H1 (cell line): ENCODE results near the gene VASP. TPM values are rescaled to one million over a fixed set of nuclear protein-coding genes. Genes with fewer than 3 reads are reported as not detected.
A peak's percentile ranks its signal among the peaks of the same experiment; 100 is the strongest.

Experiments used
- CTCF ChIA-PET: fragments of 300-600 bp; sonication (Branson Sonifier 250); formaldehyde crosslinking; loops from one replicate; lab custom pipeline; 2021; ENCODE audit not compliant: partially characterized antibody; lab: Charles Lee
- POLR2A ChIA-PET: fragments of 300-600 bp; sonication (Branson Sonifier 250); formaldehyde crosslinking; loops from one replicate; lab custom pipeline; 2021; ENCODE audit warnings: inconsistent platforms; ENCODE audit not compliant: partially characterized antibody; lab: Charles Lee
- DNase-seq, 2 experiments: peaks; one replicate each; pipeline versions ENCODE4 v3.0.0 to v3.0.0-alpha.2; 2010 to 2022; ENCODE audit warnings: low spot score in 2 of 2, low read depth in 1 of 2, mixed read lengths in 1 of 2
- FAIRE-seq: peaks from 2 replicates; lab custom pipeline; 2011; peaks lifted over from hg19 to GRCh38; lab: Jason Lieb, UNC
- H2AFZ ChIP-seq: 2 replicates; pipeline ENCODE4 v1.8.1; 2012; ENCODE audit warnings: low read length, inconsistent platforms
- H2AK5ac ChIP-seq: 2 replicates; pipeline ENCODE4 v1.6.1; 2013; ENCODE audit warnings: low read depth, low read length
- H2BK120ac ChIP-seq: replicated peaks from 2 replicates; pipeline ENCODE3; 2013; ENCODE audit warnings: low read depth, low read length, inconsistent platforms
- H2BK12ac ChIP-seq: 2 replicates; pipeline ENCODE4 v1.6.1; 2013; ENCODE audit warnings: low read depth, low read length
- H2BK15ac ChIP-seq: 2 replicates; pipeline ENCODE4 v1.6.1; 2013; ENCODE audit warnings: low read length
- H2BK20ac ChIP-seq: 2 replicates; pipeline ENCODE4 v1.6.1; 2013; ENCODE audit warnings: low read length
- H2BK5ac ChIP-seq: 2 replicates; pipeline ENCODE4 v1.6.1; 2013; ENCODE audit warnings: low read depth, low read length
- H3K14ac ChIP-seq: 2 replicates; pipeline ENCODE4 v1.6.1; 2013; ENCODE audit warnings: inconsistent platforms; ENCODE audit not compliant: insufficient read length
- H3K18ac ChIP-seq: 2 replicates; pipeline ENCODE4 v1.6.1; 2013; ENCODE audit warnings: low read length; ENCODE audit errors: extremely low read depth
- H3K23ac ChIP-seq: 2 replicates; pipeline ENCODE4 v1.6.1; 2013; ENCODE audit warnings: inconsistent platforms; ENCODE audit not compliant: insufficient read length
- H3K23me2 ChIP-seq: 2 replicates; pipeline ENCODE4 v1.6.1; 2013; ENCODE audit warnings: low read depth, low read length
- H3K27ac ChIP-seq: 2 replicates; pipeline ENCODE4 v1.6.1; 2011; ENCODE audit warnings: low read depth, low read length, inconsistent platforms
- H3K27me3 ChIP-seq, 4 experiments: replicated peaks in 1 of 4; 1 replicate in 1 of 4; 2 replicates in 3 of 4; pipeline versions ENCODE4 v1.6.1 to v1.8.1; 2011 to 2013; ENCODE audit warnings: low read length in 3 of 4, mild to moderate bottlenecking in 3 of 4, inconsistent platforms in 2 of 4, mixed read lengths in 2 of 4, moderate library complexity in 1 of 4; ENCODE audit not compliant: control insufficient read depth in 3 of 4, insufficient read depth in 3 of 4; ENCODE audit errors: extremely low read depth in 1 of 4
- H3K36me3 ChIP-seq, 4 experiments: 2 replicates each; pipeline versions ENCODE4 v1.6.1 to v1.8.1; 2011 to 2013; ENCODE audit warnings: mild to moderate bottlenecking in 4 of 4, low read length in 3 of 4, moderate library complexity in 2 of 4, control low read depth in 1 of 4, inconsistent platforms in 1 of 4; ENCODE audit not compliant: insufficient read depth in 4 of 4, control insufficient read depth in 2 of 4
- H3K4ac ChIP-seq: replicated peaks from 2 replicates; pipeline ENCODE3; 2013; ENCODE audit warnings: low read length, low read depth, mixed read lengths, inconsistent platforms; ENCODE audit not compliant: insufficient read length
- H3K4me1 ChIP-seq, 4 experiments: replicated peaks in 1 of 4; 1 replicate in 1 of 4; 2 replicates in 3 of 4; pipeline versions ENCODE4 v1.6.1 to v1.8.1; 2011 to 2013; ENCODE audit warnings: low read length in 3 of 4, inconsistent platforms in 2 of 4, mixed read lengths in 1 of 4; ENCODE audit not compliant: insufficient read depth in 4 of 4, control insufficient read depth in 3 of 4
- H3K4me2 ChIP-seq, 2 experiments: 2 replicates each; pipeline versions ENCODE4 v1.6.1 to v1.8.1; 2011 to 2013; ENCODE audit warnings: low read depth in 2 of 2, low read length in 2 of 2, control low read depth in 1 of 2, inconsistent platforms in 1 of 2, mild to moderate bottlenecking in 1 of 2; ENCODE audit not compliant: insufficient read depth in 1 of 2
- H3K4me3 ChIP-seq, 4 experiments: fragments of 200-600, 300-600 bp in 1 of 4; sonication (generic), shearing (Covaris generic), sonication (Bioruptor Twin) in 1 of 4; 2 replicates each; pipeline versions ENCODE4 v1.5.1 to v1.8.1; 2011 to 2016; ENCODE audit warnings: low read length in 4 of 4, low read depth in 3 of 4, control low read depth in 2 of 4, inconsistent platforms in 2 of 4, mild to moderate bottlenecking in 2 of 4, mixed read lengths in 1 of 4, moderate library complexity in 1 of 4; ENCODE audit not compliant: insufficient read depth in 2 of 4; ENCODE audit errors: extremely low read depth in 1 of 4
- H3K56ac ChIP-seq: replicated peaks from 2 replicates; pipeline ENCODE3; 2013; ENCODE audit warnings: low read depth, mild to moderate bottlenecking, mixed read lengths, low read length, inconsistent platforms; ENCODE audit not compliant: insufficient read length
- H3K79me1 ChIP-seq: 2 replicates; pipeline ENCODE4 v1.6.1; 2013; ENCODE audit warnings: low read depth, low read length, control low read depth
- H3K79me2 ChIP-seq, 2 experiments: 2 replicates each; pipeline versions ENCODE4 v1.6.1 to v1.8.1; 2012 to 2013; ENCODE audit warnings: low read length in 2 of 2, mild to moderate bottlenecking in 2 of 2, inconsistent platforms in 1 of 2; ENCODE audit not compliant: insufficient read depth in 2 of 2, control insufficient read depth in 1 of 2
- H3K9ac ChIP-seq, 4 experiments: replicated peaks in 1 of 4; 1 replicate in 1 of 4; 2 replicates in 3 of 4; pipeline versions ENCODE4 v1.6.1 to v1.8.1; 2011 to 2013; ENCODE audit warnings: low read depth in 3 of 4, low read length in 3 of 4, control low read depth in 2 of 4, mild to moderate bottlenecking in 2 of 4, moderate library complexity in 2 of 4, inconsistent platforms in 1 of 4; ENCODE audit errors: extremely low read depth in 1 of 4
- H3K9me3 ChIP-seq, 2 experiments: 2 replicates each; pipeline versions ENCODE4 v1.6.1 to v1.8.1; 2012 to 2013; ENCODE audit warnings: mild to moderate bottlenecking in 2 of 2, moderate library complexity in 2 of 2, control low read depth in 1 of 2, inconsistent platforms in 1 of 2, low read depth in 1 of 2, low read length in 1 of 2, mixed read lengths in 1 of 2; ENCODE audit not compliant: insufficient read depth in 2 of 2
- H4K20me1 ChIP-seq, 2 experiments: replicated peaks in 1 of 2; 2 replicates each; pipeline versions ENCODE3 to v1.8.1; 2011 to 2013; ENCODE audit warnings: inconsistent platforms in 2 of 2, low read length in 2 of 2, mild to moderate bottlenecking in 1 of 2; ENCODE audit not compliant: insufficient read depth in 2 of 2, control insufficient read depth in 1 of 2
- H4K5ac ChIP-seq: 2 replicates; pipeline ENCODE4 v1.6.1; 2013; ENCODE audit warnings: low read length, low read depth, mixed read lengths, inconsistent platforms; ENCODE audit not compliant: insufficient read length
- H4K8ac ChIP-seq: 2 replicates; pipeline ENCODE4 v1.8.0; 2013; ENCODE audit warnings: mild to moderate bottlenecking, moderate library complexity, low read length, inconsistent platforms; ENCODE audit not compliant: insufficient read depth; ENCODE audit errors: extremely low read depth
- H4K91ac ChIP-seq: replicated peaks from 2 replicates; pipeline ENCODE3; 2013; ENCODE audit warnings: low read length, mixed read lengths, inconsistent platforms; ENCODE audit not compliant: insufficient read length
- BCL11A ChIP-seq, 2 experiments: IDR thresholded peaks; one replicate each; pipeline ENCODE4 v1.6.1; 2011; ENCODE audit warnings: low read depth in 2 of 2, low read length in 2 of 2, mild to moderate bottlenecking in 2 of 2
- CREB1 ChIP-seq: IDR thresholded peaks from 2 replicates; pipeline ENCODE4 v1.6.1; 2012; ENCODE audit warnings: inconsistent platforms
- KDM1A ChIP-seq: fragments of 200-600, 300-600 bp; sonication (generic); IDR thresholded peaks from 2 replicates; pipeline ENCODE4 v1.7.1; 2016; ENCODE audit warnings: mild to moderate bottlenecking, low read length, borderline replicate concordance
- KDM5A ChIP-seq: fragments of 200-600 bp; IDR thresholded peaks from 2 replicates; pipeline ENCODE4 v1.7.1; 2012; ENCODE audit warnings: mild to moderate bottlenecking, low read length, inconsistent platforms, mixed read lengths
- POLR2A ChIP-seq, 2 experiments: IDR thresholded peaks; 1 replicate in 1 of 2; 2 replicates in 1 of 2; pipeline ENCODE4 v1.6.1; 2011; ENCODE audit warnings: low read depth in 2 of 2, low read length in 2 of 2, mild to moderate bottlenecking in 2 of 2; ENCODE audit errors: control extremely low read depth in 1 of 2
- POLR2AphosphoS5 ChIP-seq: IDR thresholded peaks from 2 replicates; pipeline ENCODE4 v1.6.1; 2011; ENCODE audit warnings: low read depth, low read length
- SAP30 ChIP-seq: fragments of 300-600 bp; sonication (generic); IDR thresholded peaks from 2 replicates; pipeline ENCODE4 v1.7.1; 2012; ENCODE audit warnings: low read length, moderate library complexity, mild to moderate bottlenecking, inconsistent platforms; ENCODE audit not compliant: insufficient read depth, insufficient replicate concordance
- TAF7 ChIP-seq: optimal IDR thresholded peaks from 2 replicates; pipeline ENCODE3; 2011; ENCODE audit warnings: low read depth, mild to moderate bottlenecking, inconsistent platforms, low read length, moderate library complexity, borderline replicate concordance
- TEAD4 ChIP-seq: IDR thresholded peaks from 2 replicates; pipeline ENCODE4 v1.6.1; 2012; ENCODE audit warnings: low read depth, low read length, inconsistent platforms, mixed read lengths
- WGBS, 2 experiments: shearing (Covaris generic) in 1 of 2; methylation state at CpG; one replicate each; pipeline versions ENCODE4 v1.1.6 to v1.1.7; 2013 to 2015; ENCODE audit warnings: low lambda C conversion rate in 2 of 2, mixed read lengths in 2 of 2, inconsistent platforms in 1 of 2, low coverage in 1 of 2, missing lambda C conversion rate in 1 of 2; ENCODE audit not compliant: insufficient replicate concordance in 2 of 2, insufficient coverage in 1 of 2, insufficient read length in 1 of 2; ENCODE audit errors: extremely low coverage in 1 of 2, missing lambda C conversion rate in 1 of 2; 5-methylcytosine and 5-hydroxymethylcytosine counted together
- polyA plus RNA-seq, 7 experiments: library from polyadenylated mRNA; depleted of rRNA in 3 of 7; stranded (reverse) in 5 of 7; unstranded in 2 of 7; fragments of >200 nt in 5 of 7; fragments of 200-250 nt in 2 of 7; gene quantifications; 1 replicate in 5 of 7; 2 replicates in 1 of 7; 4 replicates in 1 of 7; pipeline versions ENCODE4 v1.2.1 to v1.2.3, GENCODE V29; 2011 to 2013; ENCODE audit warnings: missing spikeins in 2 of 7, mixed read lengths in 2 of 7
- total RNA-seq: library from RNA; stranded (reverse); fragmentation: NEBNext Ultra II Directional; extraction: Animal tissue kit (Norgen Biotek cat#: 25700); gene quantifications from 2 replicates; pipeline ENCODE4 v1.2.1, GENCODE V29; 2021

The VASP gene
- total and polyA plus RNA-seq, 2 of the 8 experiments (the other 6 are each of a cell fraction or from before 2014, with no cell fraction given), result 89.7 to 135 TPM

GRCh38 chr19:45528149-45528743 is 21.0 kb downstream of the VASP start:
- Histone ChIP-seq H3K23me2 (peaks cover 15% of the 10 kb centered on the region), H3K4me1 (peaks cover 0 to 14% (median 9%) of the 10 kb centered on the region in 4 experiments; a peak in 5 of 7 replicates), H3K27ac (peak overlapping the region; percentile 1; the same call in 1 of the 2 replicates), H2BK120ac (no peak overlapping the region), H4K8ac (no peak overlapping the region), H2AFZ (0 out of 2 replicates have a peak overlapping the region, but pooled peaks have one; percentile 13), H2BK5ac (peak overlapping the region; percentile 41; the same call in 1 of the 2 replicates), H3K23ac (no peak overlapping the region), H2BK20ac (no peak overlapping the region), H2BK15ac (peak overlapping the region; percentile 93; the same call in 1 of the 2 replicates), H3K56ac (no peak overlapping the region), H3K79me2 (no peaks in the 10 kb centered on the region), H3K79me1 (no peaks in the 10 kb centered on the region), H3K14ac (no peak overlapping the region), H3K4ac (no peak overlapping the region), H3K9me3 (peaks cover 5 to 6% of the 10 kb centered on the region in 2 experiments; a peak in 3 of 4 replicates), H3K4me3 (peak overlapping the region; percentile 50 to 68 (median 58)), H3K36me3 (peaks cover 7 to 23% (median 15%) of the 10 kb centered on the region in 4 experiments), H3K27me3 (peaks cover 0 to 5% (median under 1%) of the 10 kb centered on the region in 4 experiments; a peak in 4 of 7 replicates), H3K4me2 (peak overlapping the region; percentile 81 to 98), H4K91ac (no peak overlapping the region), H2AK5ac (no peak overlapping the region; the same call in 1 of the 2 replicates), H2BK12ac (peak overlapping the region; percentile 50; the same call in 1 of the 2 replicates), H4K5ac (no peak overlapping the region), H3K18ac (peak overlapping the region; percentile 10; the same call in 1 of the 2 replicates), H4K20me1 (peaks cover 0 to 12% of the 10 kb centered on the region in 2 experiments), H3K9ac (peak overlapping the region in 3 of 4 experiments; percentile 4 to 52 (median 6); a peak in 2 of 7 replicates)
- DNase-seq (peak; percentile 50 to 81), FAIRE-seq (no peak)
- ChIA-PET CTCF (interaction anchor here (0.8 to 2.9 kb wide), 21 partner anchors 10 to 113 kb away, joined by 3 to 22 read pairs (median 4); no protein-coding TSS in a partner anchor), POLR2A (interaction anchor here (0.6 to 3.6 kb wide), 19 partner anchors 9 to 125 kb away, joined by 3 to 16 read pairs (median 5); partner anchors contain the start of gene RTN2)
- WGBS, 2 experiments, result 10% methylated on average over 17 of the region's 17 CpGs; no CpG with 5 or more reads in 1 of the 2 experiments
- TF ChIP-seq POLR2AphosphoS5 (peak; percentile 40), POLR2A (IDR thresholded peaks at IDR 0.05; ENCODE audit: control extremely low read depth in 1 of 2, low read depth in 2 of 2, low read length in 2 of 2) (peak in 1 of 2 experiments; percentile 66; a peak in 1 of 3 replicates), KDM5A (no peak), SAP30 (no peak), BCL11A (IDR thresholded peaks at IDR 0.05; ENCODE audit: low read depth in 2 of 2, low read length in 2 of 2) (no peak), TEAD4 (no peak), KDM1A (no peak), CREB1 (no peak), TAF7 (no peak)
